GM18520 (cell line): ENCODE results near the gene TMEM200A.

Experiments
- ATAC-seq: cut with Tn5 transposase; IDR thresholded peaks from one replicate; pipeline ENCODE4 v1.9.1; 2021; ENCODE audit not compliant: unreplicated experiment

Gene TMEM200A

DNA sequence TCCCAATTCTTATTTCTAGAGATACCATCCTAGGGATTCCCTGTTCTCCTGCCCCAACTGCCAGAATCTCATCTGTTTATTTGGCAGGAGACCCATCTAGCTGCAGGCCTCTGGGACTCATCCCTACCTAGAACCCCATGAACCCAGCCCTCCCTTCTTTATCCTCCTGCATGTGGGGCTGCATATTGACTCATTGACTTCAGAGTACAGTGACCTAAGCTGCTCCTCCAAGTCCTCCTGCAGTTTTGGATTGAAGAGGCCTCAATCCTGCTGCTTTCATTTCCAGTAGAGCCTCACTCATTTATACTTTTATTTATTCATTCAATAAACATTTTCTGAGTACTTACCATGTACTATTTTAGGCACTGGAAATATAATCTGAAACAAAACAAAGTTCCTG lies 11.6 kb downstream of the TMEM200A start:
- no peak for ATAC-seq

- ATAC-seq = no peak
Measured at GRCh38 chr6:130377915-130378314, 12.1 kb downstream of the TMEM200A start.

DNA sequence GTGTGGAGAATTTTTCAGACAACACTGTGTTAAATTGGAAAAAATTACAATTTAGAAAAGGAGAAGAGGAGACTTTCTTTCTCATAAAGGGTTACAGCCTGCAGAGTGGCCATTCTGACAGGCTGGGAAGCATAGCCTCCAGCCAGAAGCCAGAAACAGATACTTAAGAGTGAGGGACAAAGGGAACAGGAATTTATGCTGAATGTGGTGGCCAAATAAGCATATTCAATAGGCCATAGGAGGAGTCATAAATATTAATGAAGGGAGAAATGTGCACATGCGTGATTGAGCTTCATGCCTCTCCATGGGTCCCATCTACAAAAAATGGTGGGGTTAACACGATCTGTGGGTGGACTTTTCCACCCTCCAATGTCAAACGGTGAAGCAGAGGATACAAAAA lies 13.4 kb downstream of the TMEM200A start:
- no peak for ATAC-seq

- no peak for ATAC-seq
Measured at GRCh38 chr6:130381012-130381411, 15.2 kb downstream of the TMEM200A start.

- ATAC-seq = peak; percentile 50
Measured at GRCh38 chr6:130381459-130382380, 15.9 kb downstream of the TMEM200A start.

GRCh38 chr6:130382872-130383490 lies 17.2 kb downstream of the TMEM200A start:
- no peak for ATAC-seq

DNA sequence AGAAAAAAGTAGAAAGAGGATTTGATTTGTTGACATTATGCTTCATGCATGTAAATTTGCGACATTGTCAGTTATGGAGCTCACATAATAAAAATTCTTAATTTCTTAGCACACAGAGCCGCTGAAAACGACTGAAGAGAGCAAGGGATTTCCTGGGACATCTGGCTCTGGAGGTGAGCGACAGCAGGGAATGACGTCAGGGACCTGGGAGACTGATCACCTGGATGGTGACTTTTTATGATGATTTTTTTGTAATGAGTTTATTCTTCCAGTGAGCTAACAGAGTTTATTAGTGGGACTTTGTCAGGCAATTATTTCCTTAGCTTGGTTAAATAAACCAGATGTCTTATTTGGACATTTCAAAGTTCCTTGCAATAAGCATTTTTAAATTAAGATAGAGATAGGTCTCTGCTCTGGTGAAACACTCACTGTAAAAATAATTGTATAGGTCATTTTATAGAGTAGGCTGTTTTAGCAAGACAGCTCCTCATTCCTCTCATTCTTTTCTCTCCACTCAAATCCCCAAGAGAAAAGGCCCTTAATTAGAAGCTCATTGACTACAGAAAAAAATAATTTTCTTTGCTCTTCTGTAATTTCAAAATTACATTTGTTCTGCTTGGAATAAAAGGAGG lies 19.4 kb downstream of the TMEM200A start:
- no peak for ATAC-seq

- no peak for ATAC-seq
Measured at GRCh38 chr6:130389142-130389541, 23.3 kb downstream of the TMEM200A start.

DNA sequence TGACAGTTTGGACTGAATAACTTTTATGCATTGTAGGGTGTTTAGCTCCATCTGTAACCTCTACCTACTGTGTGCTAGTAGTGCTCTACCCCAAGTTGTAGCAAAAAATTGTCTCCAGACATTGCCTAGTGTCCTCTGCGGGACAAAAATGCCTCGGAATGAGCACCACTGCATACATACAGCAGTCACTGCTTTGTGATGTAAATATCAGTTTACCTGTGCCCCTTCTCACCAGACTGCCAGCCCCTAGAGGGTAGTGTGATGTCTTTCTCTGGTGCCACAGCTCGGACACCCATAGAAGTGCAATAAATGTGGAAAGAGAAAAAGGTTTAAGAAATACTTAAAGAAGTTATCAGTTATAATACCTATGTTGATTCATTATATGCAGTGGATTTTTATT lies 25.1 kb downstream of the TMEM200A start:
- ATAC-seq = no peak

GRCh38 chr6:130393306-130393705 lies 27.5 kb downstream of the TMEM200A start:
- no peak for ATAC-seq

- ATAC-seq = no peak
Measured at GRCh38 chr6:130394246-130394645, 28.4 kb downstream of the TMEM200A start.

GRCh38 chr6:130395164-130395563 lies 29.3 kb downstream of the TMEM200A start:
- no peak for ATAC-seq

DNA sequence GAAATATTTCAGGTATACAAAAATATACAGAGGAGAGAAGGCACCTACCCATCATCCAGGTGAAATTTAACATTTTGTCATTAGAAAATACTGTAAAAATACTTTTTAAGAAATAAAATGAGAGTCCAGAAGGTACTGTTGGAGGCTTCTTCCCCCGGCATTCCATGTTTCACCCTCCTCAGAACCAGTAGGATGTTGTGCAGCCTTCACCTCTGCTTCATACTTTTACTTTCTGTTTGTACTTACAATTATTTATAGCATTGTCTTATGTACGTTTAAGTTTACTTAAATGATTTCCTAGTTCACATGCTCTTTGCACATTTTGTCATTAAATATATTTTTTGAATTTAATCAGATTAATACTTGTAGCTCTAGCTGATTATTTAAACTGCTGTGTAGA lies 30.9 kb downstream of the TMEM200A start:
- peak; percentile 44 for ATAC-seq

DNA sequence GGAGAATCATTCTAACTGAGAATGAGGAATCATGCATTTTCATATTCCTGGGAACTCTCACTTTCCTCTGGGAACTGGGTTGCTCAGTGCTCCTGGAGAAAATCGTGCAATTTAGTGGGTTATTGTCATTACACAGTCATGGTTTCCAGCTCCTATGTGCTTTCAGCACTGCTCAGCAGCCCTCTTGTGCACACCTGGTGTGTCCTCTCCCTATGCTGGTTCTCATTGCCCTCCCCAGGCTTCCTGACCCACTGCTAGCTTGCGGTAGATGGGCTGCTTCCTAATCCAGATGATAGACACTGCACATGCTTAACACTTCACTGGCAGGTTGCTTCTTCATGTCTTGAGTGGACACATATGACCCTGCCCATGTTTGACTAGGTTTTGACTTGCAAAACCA lies 39.7 kb downstream of the TMEM200A start:
- no peak for ATAC-seq

GRCh38 chr6:130407032-130407431 lies 41.2 kb downstream of the TMEM200A start:
- ATAC-seq = no peak

DNA sequence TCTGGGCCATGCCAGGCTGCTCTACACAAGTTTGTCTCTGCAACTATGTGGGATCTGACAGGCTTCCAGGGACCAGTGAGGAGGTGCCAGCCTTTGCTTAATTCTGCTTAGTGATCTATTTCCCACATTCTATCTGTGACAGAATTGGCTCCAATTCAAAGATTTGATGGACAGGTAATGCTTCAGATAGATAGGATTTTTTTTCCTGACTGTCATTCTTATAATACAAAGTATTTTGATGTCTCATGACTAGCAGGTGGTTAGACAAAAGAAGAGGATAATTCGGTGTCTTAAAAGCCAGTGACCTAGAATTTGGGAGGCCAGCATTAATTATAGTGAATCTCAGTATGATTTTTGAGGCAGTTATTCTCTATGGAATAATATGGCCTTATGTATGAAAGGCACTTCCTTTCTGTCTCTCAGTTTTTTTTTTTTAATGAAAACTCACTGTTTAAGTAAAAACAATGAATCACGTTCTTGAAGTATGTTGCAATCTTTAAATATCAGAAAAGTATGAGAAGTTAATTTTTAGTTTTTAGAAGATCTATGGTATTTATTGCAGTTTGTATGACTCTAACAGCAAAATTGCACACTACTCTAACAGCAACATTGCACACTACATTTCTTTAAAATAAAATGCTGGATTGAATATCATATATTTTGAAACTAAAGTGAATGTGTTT lies 43.7 kb downstream of the TMEM200A start:
- no peak for ATAC-seq

GRCh38 chr6:130411481-130411880 lies 45.7 kb downstream of the TMEM200A start:
- ATAC-seq = no peak

DNA sequence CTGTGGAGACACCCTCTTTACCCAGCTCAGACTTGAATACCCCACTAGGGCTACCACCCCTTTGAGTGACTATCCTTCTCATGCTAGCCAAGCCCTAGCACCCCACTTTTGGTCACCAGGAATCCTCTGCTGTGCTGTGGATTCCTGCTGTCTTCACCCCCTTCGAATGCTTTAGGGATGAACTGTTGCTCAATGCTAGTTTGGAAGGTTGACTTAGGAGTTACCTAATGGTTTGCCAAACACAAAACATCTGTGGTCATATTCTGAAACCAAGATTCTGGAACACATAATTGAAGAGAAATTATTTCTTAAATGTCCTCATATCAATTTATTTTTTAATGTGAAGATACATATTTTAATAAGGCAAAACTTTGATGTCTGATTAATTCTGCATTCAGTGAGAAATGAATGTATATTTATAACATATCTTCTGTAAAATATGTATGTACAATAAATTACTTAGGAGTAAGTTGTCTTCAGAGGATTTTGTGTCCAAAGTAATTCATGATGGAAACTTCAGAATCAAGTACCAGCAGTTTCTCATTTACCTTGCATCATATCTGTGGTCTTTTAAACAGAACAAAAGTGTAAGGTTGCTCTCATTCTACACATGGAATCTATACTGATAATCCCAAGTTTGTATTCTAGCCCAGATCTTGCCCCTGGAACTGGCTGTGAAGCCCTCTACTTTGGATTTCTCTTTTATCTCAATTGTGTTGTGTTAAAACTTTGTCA lies 46.9 kb downstream of the TMEM200A start:
- no peak for ATAC-seq

- no peak for ATAC-seq
Measured at GRCh38 chr6:130417951-130418350, 52.1 kb downstream of the TMEM200A start.

- ATAC-seq = no peak
Measured at GRCh38 chr6:130420911-130421310, 55.1 kb downstream of the TMEM200A start.

GRCh38 chr6:130421585-130421984 lies 55.8 kb downstream of the TMEM200A start:
- ATAC-seq = no peak
